Measurements from ENCODE around the gene GALNT2.

GALNT2 gene

DNA sequence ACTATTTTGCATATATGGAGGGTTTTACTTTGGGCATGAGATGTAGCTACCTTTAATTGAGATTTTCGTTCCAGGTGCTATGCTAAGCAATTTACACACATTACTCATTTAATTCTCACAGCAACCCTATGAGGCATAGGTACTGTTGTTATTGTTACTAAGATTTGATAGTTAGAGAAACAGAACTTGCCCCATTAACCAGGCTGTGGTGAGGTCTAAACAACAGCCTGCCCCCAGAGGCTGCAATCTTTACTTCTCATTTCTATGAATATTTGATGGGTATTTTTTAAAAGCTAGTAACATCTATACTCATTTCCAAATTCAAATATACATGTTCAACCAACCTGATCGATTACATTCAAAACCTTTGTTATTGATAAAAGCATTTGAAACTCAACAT lies 155.6 kb downstream of the GALNT2 start:
- in situ Hi-C loops (cut with HindIII; ENCODE audit: low sequenced_read_pairs): no loop called here

DNA sequence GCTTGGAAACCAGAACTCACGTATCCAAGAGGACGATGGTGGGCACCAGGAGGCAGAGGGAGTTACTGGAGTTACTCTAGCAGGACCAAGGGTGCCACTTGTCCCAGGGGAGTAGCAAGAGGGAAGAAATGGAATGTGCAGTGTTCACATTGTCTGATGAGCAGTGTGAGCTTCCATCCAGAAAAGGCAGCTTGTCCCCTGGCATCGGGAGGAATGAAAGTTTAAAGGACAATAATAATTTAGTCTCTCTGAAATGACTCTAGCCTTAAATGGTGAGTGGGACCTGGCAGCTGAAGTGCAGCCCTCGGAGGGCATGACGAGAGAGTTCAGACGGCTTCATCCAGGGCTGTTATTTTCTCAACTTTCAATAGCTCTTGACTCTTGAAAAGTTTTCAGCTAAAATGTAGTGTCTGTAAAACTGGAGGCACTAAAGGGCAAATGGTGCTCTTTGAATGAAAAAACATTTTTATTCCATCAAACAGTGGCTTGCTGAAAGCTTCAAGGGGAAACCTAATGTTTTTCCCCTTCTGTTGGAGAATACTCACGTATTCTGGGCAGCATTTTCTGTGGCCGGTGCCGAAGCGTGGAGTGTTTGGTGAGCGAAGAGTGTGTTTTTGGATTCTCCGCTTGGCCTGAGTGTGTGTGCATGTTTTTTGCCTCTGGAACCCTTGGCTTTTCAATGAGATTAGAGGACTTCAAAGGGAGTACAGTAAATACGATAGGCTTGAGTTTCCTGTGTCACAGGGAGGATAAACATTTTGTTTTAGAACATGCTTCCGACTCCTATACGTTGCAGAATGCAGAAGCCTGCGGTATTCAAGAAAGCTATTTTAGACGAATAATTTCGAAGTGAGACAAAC lies 157.3 kb downstream of the GALNT2 start:
- in situ Hi-C loops (cut with HindIII; ENCODE audit: low sequenced_read_pairs): no loop called here

DNA sequence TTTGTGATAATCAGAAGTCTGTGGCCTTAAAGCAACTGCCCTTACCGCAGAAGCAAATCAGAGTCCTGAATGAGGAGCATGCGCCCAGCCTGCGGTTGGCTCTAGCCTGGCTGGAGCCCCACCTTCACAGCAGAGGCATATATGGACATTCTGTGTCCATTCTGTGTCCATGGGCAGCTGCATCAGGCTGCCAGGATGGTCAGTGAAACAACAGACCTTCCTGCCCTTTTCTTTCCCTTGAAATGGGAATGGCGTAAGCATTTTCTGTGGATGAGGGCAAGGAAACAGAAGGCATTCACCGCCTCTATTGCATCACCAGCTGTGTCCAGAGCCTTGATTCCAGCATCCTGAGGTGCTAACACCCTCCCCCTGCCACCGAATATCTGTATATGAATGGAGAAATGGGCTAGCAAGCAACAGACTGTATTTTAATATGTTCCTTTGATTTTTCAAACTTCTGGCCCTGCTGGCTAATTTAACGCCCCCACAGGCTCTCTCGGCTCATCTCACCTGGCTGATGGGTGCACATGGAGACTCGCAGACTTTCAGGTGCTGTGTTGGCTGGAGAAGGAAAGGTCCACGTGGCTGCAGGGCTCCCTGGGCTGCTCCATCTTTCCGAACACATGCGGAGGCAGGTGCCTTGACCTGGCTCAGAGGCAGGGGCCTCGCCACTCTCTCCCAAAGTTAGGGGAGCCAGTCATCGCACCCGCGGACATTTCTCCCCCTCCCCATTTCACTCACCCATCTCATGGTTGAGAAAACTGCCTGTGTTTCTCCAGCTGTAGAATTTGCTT lies 159.2 kb downstream of the GALNT2 start:
- in situ Hi-C loops (cut with HindIII; ENCODE audit: low sequenced_read_pairs): no loop called here

DNA sequence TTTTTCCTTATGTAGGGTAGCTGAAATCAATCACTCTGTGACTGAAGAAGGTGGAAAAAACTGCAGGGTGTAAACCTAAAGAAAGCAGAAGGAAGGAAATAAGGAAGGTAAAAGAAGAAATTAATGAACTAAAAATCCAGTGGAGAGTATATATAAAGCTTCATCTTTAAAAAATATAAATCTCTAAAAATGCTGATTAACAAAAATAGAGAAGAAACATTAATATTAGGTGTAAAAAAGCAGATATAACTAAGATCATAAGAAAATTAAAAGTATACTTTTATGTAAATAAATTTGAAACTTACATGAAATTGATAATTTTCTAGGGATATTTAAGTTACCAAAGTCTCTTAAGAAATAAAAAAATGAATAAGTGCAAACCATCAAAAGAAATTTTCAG lies 159.8 kb downstream of the GALNT2 start:
- in situ Hi-C loops (cut with HindIII; ENCODE audit: low sequenced_read_pairs): no loop called here

DNA sequence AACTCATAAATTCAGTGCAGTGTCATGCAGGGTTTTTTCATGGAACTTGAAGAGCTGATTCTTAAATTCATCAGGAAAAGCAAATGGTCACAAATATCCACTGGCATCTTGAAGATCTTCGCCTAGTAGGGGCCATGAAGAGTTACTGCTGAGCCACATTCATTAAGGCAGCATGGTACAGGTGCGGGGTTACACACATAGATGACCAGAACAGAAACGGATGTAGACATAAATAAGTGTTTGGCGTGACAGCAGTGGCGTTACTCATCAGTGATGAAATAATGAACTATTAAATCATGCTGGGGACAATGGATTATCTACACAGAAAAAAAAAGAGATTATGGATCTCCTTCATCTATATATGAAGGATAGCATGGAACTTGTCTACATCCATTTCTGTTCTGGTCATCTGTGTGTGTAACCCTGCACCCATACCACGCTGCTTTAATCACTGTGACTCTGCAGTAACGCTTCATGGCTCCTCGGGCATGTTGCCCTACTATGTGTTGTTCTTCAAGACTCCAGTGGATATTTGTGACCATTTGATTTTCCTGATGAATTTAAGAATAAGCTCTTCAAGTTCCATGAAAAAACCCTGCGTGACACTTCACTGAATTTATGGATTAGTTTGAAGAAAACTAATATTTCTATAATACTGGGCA lies 161.3 kb downstream of the GALNT2 start:
- in situ Hi-C loops (cut with HindIII; ENCODE audit: low sequenced_read_pairs): no loop called here

DNA sequence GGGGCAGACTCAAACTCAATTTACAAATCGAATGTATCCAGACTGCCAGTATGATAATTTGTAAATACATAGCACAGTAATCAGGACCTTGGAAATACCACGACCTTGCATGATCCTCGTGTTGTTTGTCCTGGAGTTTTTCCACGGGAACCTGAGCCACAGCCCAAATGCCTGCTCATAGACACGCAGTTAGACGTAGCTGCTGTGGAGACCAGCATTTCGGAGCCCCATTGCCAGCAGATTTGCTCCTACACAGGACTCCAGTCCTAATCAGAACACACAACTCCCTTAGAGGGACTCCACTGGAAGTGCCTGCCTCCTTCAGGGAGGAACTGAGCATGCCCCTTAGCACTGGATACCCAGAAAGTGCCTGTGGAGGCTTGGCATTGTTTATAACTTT lies 163.2 kb downstream of the GALNT2 start:
- in situ Hi-C loops (cut with HindIII; ENCODE audit: low sequenced_read_pairs): no loop called here

DNA sequence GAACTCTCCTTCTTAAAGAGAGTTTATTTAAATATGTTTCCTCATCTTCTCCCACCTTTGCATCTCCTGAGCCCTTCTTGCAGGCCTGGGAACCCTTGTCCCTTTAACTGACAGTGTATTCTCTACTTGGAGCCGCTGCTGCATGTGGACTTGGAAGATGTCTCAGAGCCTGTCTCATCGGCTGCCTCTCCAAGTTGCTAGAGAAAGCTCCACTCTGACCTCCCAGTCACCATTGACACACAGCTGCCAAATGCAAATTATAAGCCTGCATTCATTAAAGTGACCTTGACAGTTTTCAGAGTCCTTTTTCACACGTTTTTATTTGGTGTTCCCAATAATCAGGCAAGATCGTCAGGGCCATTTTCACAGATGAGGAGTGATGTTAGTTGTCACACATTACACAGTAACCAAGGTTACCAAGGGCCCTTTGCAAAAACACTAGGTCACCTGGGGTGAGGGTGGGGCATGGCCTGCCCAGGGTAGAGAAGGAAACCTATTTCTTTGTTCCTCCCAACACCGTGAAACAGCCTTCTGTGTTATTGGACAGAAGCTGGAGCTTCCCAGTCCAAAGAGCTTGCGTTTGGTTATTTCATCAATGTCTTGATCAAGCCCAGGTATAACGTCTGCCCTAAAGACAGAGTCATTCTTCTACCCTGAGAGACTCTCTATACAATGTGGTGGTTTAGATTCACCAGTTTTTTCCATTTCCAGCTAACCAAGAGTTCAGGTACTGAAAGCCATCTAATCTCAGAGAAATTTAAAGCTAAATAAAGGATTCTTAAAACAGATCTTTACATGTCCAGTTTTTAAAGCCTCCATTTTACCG lies 164.1 kb downstream of the GALNT2 start:
- in situ Hi-C loops (cut with HindIII; ENCODE audit: low sequenced_read_pairs): no loop called here

DNA sequence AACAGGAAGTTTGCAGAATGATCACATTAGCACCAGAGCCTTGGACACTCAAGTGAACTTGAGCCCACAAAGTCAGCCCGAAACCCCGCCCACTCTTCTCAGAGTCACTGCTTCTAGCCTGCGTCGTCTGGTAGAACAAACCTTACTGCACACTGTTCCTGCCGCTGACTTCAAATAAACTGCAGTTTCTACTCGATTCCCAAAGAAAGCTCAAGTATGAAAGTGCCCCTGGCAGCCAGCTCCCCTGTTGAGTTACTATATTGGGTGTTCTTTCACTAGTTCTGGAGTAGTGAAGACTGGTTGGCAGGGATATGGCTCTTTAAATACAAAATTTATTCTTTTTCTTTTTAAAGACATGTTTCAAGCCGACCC lies 164.7 kb downstream of the GALNT2 start:
- in situ Hi-C loops (cut with HindIII; ENCODE audit: low sequenced_read_pairs): no loop called here

DNA sequence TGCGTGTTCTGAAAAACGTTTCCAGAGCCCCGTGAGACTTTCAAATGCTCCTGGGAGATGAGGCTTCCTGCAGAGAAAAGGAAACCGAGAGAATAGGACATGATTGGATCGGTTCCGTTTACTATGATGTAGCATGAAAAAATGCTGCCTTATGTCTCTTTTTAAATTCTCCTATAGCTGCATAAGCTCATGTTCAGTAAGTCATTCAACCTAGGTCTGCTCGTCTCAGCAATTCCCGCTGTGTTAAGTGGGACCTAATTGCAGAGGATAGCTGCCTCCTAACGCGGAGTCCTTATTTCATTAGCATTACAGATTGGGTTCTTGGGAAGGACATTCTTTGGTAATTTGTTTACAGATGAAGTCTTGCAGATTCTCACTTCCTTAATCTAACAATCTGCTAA lies 165.3 kb downstream of the GALNT2 start:
- in situ Hi-C loops (cut with HindIII; ENCODE audit: low sequenced_read_pairs): no loop called here

DNA sequence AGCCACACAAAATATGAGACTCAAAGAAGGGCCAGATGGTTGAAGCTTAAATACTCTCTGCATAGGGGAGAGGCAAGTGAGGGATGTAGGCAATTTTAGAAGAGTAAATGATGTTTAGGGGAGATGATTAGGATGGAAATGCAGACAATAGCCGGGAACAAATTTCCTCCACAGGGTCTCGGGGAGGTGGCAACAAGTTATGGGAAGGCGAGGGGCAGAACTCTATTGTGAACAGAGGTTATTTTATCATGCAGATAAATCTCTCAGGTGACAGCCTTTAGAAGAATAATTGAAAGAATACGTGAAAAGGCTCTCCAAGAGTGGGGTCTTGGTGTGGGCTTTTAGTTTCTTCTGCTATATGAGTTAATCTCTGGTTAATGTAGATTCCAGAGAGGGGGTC lies 166.7 kb downstream of the GALNT2 start:
- in situ Hi-C loops (cut with HindIII; ENCODE audit: low sequenced_read_pairs): no loop called here

DNA sequence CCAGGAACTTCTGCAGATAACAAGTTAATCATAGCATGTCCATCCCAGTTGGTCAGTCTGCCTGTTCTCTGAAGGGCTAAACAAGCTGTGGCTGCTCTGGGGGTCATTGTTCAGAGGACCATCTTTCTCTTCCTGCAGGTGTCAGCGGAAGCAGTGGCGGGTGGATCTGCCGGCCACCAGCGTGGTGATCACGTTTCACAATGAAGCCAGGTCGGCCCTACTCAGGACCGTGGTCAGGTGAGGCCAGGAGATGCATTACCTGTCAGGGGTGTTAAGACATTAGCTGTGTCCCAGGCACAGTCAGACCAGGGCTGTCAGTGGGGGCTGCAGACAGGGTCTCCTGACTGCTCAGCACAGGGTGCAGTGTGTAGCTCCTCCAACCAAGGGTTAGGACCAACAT lies 168.8 kb downstream of the GALNT2 start:
- in situ Hi-C loops (cut with HindIII; ENCODE audit: low sequenced_read_pairs): no loop called here

DNA sequence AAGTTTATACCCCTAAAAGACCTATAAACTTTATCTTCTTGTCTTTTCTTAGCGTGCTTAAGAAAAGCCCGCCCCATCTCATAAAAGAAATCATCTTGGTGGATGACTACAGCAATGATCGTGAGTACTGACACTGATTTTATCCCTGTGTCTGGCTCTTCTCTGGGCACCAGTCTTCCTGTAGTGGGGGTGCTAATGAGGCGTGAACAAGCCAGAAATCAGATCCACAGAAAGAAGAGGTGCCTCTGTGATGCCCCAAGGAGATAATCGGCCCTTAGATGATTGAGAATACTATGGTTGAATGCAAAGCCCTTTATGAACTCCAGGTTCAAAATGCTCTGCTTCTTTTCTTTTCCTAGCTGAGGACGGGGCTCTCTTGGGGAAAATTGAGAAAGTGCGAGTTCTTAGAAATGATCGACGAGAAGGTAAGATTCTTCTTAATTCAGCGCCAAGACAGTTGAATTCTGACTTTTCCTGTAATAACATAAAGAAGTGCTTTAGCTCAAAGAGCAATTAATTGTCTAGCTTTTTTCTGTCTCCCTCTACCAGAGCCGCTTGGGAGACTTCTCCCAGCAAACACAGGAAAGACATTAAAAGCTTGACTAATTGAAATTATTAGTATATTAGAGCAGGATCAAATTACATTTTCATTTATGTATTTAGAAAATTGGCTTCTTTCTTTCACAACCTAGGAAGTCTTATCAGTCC lies 169.4 kb downstream of the GALNT2 start:
- in situ Hi-C loops (cut with HindIII; ENCODE audit: low sequenced_read_pairs): no loop called here

DNA sequence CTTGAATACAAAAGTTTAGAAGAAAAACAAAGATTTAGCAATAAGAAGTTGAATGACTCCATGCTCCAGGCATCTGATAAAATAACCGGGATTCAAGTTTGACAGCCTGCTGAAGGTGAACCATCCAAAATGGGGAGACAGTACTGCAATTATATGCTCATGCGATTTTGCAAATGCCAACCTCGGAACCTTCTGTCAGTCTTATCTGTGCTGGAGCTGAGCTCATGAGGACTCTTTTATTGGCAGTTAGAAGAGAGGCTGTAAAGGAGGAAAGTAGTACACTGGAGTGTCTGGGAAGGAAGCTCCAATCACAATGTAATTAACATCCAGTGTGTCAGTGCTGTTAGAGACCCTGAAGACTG lies 170.0 kb downstream of the GALNT2 start:
- in situ Hi-C loops (cut with HindIII; ENCODE audit: low sequenced_read_pairs): no loop called here

DNA sequence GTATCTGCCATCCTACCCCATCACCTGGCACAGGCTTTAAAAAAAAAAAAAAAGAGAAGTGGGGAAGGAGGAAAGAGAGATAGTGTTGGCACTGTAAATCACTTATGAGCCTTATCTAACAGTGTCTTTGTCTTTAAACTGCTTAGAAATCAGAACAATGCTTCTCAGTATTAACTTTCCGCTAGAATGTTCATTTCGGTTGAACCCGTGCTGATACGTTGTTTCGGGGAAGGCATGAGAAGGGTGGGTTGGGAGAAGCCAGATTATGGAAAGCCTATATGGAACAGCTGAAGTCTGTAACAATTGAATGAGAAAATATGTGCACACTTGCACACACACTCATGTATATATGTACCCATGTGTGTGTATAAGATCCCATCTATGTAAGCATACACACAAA lies 170.8 kb downstream of the GALNT2 start:
- in situ Hi-C loops (cut with HindIII; ENCODE audit: low sequenced_read_pairs): no loop called here

DNA sequence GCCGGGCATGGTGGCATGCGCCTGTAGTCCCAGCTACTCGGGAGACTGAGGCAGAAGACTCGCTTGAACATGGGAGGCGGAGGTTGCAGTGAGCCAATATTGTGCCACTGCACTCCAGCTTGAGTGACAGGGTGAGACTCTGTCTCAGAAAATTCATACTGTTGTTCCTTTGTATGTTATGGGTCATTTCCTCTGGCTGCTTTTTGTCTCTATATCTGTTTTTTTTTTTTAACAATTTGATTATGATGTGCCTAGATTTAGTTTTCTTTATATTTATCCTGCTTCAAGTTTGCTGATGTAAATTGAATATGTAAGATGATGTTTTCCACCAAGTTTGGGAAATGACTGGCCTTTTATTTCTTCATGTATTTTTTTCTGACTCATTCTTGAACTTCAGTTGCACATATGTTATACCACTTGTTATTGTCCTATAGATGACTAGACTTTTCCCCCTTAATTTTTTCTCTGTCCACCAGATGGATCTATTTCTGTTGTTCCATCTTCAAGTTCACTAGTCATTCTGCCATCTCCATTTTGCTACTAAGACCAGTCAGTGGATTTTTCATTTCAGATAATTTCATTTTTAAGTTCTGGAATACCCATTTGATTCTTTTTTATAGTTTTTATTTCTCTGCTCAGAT lies 173.5 kb downstream of the GALNT2 start:
- in situ Hi-C loops (cut with HindIII; ENCODE audit: low sequenced_read_pairs): no loop called here

DNA sequence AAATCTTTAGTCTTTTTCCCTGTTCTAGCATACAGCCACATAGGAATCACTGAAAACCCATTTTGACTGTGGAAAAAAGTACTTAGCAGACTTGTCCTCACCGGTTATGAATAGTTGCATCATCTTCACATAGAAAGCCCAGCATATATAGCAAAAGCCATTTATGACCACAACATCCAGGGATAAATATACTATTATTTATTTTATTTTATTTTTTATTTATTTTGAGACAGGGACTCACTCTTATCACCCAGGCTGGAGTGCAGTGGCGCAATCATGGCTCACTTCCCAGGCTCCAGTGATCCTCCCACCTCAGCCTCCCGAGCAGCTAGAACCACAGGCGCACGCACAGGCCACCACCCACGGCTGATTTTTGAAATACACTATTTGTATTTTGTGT lies 175.3 kb downstream of the GALNT2 start:
- in situ Hi-C loops (cut with HindIII; ENCODE audit: low sequenced_read_pairs): no loop called here

DNA sequence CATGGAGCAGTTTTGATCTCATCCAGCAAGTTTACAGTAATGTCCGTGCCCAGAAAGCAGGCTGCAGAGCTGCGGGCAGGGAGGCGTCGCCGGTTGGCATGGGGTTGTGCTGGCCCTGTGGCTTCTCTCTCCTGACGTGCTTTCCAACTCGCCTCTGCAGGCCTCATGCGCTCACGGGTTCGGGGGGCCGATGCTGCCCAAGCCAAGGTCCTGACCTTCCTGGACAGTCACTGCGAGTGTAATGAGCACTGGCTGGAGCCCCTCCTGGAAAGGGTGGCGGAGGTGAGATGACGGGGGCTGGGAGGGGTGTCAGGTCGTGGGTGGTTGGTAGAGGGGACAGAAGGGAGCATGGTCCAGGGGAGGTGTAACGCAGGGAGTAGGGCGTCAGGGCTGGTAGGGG lies 176.1 kb downstream of the GALNT2 start:
- in situ Hi-C loops (cut with HindIII; ENCODE audit: low sequenced_read_pairs): no loop called here

DNA sequence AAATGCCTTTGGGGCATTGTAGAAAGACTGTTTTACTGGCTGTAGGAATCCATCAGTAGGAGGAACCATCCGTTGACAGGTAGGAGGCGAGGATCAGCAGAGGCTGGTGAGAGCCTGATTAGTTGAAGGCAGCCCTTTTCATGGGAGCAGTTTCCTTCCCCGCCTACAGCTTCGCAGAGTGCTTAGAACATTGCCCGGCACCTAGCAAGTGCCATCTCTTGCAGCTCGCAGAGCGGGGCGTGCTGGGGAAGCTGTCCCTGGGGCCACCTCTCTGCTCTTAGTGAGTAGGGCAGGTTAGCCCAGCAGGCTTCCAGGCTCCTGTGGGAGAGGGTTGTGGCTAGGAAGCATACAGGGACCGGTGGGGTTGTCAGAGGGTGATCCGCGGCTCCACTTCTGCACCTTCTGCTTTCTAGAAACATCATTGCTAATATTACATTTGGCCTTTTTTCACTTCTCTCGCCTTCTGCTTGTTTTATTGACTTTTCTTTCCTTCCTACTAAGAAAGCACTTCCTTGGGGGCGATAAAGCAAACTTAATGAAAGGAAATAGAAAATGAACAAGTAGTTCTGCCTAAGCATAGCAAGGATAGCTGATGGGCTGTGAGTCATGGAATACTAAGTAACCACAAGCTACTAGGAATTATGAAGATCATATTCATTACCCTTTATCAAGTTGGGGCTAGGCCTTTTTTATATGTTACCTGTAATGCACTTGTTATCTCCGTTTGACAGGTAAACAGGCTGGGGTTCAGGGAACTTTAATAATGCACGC lies 176.7 kb downstream of the GALNT2 start:
- in situ Hi-C loops (cut with HindIII; ENCODE audit: low sequenced_read_pairs): no loop called here

DNA sequence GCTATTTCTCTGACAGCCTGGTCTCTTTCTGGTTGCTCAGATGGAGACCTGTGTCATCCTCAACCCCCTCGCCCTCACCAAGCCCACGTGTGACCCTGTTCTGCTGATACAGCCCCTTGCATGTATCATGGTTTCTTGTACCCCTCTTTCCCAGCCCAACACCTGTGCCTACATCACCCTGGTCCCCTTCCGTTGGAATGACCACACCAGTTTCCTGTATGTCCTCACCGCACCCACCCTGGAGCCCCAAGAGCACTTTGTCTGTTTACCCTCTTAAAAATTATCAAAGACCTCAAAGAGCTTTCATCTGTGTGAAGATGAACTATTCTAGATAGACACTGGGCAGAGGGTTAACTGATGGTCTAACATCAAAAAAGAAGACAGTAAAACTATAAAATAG lies 179.5 kb downstream of the GALNT2 start:
- in situ Hi-C loops (cut with HindIII; ENCODE audit: low sequenced_read_pairs): no loop called here

All from endothelial cell of hepatic sinusoid (primary cell).